ENCODE measurements around the gene CTTNBP2.

CTTNBP2 gene

GRCh38 chr7:117818232-117818631 is 55.0 kb downstream of the CTTNBP2 start:
- DNase-seq (ENCODE audit: low spot score) = no peak

- no peak for DNase-seq (ENCODE audit: low spot score)
These were observed 56.5 kb downstream of the CTTNBP2 start for GRCh38 chr7:117816727-117817126.

GRCh38 chr7:117811696-117812095 is 61.5 kb downstream of the CTTNBP2 start:
- no peak for DNase-seq (ENCODE audit: low spot score)

DNA sequence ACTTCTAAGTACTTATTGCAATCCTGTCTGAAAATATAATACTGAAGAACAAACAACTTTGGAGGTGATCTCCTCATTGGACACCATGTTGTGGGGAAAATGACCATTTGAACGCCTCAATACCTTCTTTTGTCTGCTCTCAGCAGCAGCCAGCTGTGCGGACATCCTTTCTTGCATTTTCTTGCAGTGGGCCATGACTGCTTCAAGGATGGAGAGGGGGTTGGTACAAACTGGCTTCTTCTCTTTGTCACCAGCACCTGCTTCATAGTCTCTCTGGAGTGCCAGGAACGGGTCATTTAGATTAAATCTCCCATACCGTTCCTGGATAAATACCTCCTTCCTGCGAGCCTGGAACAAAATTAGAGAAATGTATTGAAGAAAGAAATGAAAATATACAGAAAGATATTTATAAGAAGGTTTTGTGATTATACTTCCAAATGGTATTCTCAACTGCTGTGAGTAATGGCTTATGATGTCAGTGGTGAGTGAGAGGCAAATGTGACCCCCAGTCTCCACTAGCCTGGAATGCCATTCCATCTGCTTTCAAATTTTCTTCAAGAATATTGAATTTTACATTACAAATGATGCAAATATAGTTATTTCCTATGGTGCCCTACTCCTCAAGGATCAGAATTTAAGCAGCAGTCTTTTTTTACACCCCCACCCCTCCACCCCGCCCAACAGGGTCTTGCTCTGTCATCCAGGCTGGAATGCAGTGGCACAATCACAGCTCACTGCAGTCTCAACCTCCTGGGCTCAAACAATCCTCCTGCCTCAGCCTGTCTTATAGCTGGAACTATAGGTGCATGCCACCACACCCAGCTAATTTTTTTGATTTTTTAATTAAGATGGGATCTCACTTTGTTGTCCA is 62.4 kb downstream of the CTTNBP2 start:
- DNase-seq (ENCODE audit: low spot score) = no peak

GRCh38 chr7:117809958-117810357 is 63.3 kb downstream of the CTTNBP2 start:
- DNase-seq (ENCODE audit: low spot score) = no peak

GRCh38 chr7:117808910-117809705 is 64.1 kb downstream of the CTTNBP2 start:
- no peak for DNase-seq (ENCODE audit: low spot score)

DNA sequence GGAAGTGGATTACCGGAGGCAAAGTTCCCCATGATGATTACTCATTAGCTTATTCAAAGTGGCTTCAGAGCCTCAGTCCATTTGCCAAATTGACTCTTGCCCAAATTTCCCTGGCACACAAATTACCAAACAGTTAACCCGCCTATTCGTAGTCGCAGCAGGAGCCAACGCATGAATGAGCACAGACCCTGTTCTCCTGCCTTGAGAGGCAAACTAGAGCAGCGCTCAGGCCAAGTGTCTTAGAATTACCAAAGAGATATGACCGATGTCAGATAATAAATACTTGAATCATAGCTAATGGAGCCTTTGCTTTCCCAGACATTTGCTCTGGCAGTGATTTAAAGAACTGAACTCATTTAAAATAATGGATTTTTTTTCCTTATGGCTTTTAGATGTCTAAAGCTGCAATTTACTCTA is 64.9 kb downstream of the CTTNBP2 start:
- no peak for DNase-seq (ENCODE audit: low spot score)

GRCh38 chr7:117807676-117808075 is 65.6 kb downstream of the CTTNBP2 start:
- no peak for DNase-seq (ENCODE audit: low spot score)

- DNase-seq (ENCODE audit: low spot score) = no peak
These were observed 67.2 kb downstream of the CTTNBP2 start for GRCh38 chr7:117806011-117806410.

DNA sequence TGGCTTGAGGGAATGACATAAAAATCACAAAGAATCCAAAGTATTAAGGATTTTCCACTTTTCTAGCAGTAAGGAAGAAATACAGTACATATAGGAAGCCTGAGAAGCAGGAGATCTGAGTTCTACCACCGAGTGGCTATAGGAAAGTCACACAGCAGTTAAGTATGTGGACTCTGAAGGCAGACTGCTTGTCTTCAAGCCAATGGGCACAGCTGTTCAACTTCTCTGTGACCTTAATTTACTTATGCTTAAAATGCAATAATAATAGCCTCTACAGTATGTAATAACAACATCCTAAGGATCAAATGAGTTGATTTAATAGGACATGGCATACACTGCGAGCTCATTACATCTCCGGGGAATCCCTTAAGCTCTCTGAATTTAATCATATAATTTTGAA is 68.0 kb downstream of the CTTNBP2 start:
- no peak for DNase-seq (ENCODE audit: low spot score)

- no peak for DNase-seq (ENCODE audit: low spot score)
These were observed 69.8 kb downstream of the CTTNBP2 start for GRCh38 chr7:117803476-117803875.

- no peak for DNase-seq (ENCODE audit: low spot score)
These were observed 70.6 kb downstream of the CTTNBP2 start for GRCh38 chr7:117802660-117803059.

DNA sequence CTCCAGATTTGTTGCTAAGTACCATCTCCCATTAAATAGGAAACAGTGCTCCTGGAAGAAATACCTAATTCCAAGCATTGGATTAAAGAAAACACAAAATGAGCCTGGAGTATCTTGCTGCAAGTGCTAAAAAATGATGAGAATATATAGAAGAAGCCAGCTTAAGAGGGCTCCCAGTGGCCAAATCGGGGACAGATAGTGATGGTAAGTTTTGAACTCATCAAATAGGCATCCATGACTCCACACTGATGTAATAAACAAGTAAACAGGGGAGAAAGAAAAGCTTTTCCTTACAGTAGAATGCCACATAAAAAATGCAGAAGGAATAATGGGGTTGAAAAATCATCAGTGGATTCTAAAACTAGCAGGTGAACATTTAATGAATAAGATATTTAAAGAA is 72.4 kb downstream of the CTTNBP2 start:
- DNase-seq (ENCODE audit: low spot score) = no peak

GRCh38 chr7:117800406-117800805 is 72.8 kb downstream of the CTTNBP2 start:
- DNase-seq (ENCODE audit: low spot score) = no peak

DNA sequence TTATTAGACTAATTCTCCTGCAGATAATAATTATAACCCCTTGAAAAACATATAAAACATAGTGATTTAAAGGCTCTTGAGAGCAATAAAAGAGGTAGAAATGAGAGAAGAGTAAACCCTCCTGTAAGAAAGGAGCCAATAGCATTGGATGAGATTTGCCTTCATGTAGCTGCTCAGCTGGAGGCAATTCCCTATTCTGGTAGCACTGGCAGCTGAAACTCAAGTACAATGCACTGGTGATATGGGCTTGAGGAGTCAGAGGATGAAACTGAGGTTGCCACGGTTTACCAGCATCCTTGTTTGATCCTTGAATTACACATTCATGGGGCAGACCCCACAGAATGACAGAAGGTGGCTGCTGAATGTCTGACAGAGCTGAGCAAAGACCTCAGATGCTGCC is 76.4 kb downstream of the CTTNBP2 start:
- DNase-seq (ENCODE audit: low spot score) = no peak

DNA sequence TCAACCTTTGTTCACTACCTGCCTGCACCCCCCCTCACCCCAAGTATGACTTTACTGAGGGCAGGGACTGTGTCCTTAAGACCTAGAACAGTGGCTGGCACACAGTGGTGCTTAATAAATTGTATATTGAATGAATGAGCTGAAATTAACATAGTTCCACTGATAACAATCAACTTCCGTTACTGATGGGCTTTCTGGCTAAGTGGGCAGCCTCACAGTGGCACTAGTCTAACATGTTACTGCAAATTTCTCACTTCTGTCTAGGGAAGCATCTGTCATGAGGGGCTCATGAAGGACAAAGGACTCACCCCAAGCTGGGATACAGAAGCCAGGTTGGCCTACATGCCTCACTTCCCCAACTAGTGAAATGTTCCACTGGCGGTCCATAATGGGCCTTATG is 79.3 kb downstream of the CTTNBP2 start:
- no peak for DNase-seq (ENCODE audit: low spot score)

GRCh38 chr7:117793521-117793920 is 79.7 kb downstream of the CTTNBP2 start:
- DNase-seq (ENCODE audit: low spot score) = no peak

DNA sequence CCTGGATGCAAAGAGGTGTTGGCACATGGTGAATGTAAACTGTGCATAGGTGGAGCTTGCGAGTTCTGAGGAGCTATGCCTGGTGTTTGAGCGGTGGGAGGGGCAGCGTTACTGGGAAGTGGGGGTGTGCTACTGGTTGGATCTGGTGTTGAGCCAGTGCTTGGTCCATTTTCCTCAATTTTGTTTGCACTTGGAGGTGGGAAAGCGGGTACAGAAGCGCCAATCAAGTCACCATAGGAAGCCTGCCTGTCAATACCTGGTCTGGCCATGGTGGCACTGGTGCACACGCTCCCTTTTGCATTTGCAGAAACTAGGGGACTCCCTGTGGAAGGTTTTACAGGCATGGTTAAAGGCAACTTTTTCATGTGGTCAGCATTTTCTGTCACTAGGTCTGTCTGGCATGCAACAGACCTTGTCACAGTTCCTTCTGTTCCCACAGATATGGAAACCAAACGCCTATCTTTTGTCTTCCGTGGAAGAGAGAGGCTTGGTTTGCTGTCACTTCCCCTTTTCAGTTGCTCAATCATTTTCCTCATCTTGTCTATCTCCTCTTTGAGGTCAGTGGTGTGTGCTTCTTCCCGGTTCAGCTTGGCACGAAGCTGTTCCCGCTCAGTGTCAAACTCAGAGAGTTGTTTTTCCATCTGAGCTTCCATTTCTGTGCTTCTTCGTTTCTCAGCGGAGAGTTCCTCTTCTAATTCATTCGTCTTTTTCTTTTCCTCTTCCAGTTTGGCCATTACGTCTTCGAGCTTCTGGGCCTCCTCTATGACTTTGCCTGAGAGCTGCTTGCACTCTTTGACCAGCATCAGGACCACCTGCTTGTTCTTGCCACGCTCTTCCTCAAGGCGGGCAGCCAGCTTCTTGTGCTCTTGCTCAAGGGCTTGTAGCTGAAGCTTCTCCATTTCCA is 81.1 kb downstream of the CTTNBP2 start:
- no peak for DNase-seq (ENCODE audit: low spot score)

- DNase-seq (ENCODE audit: low spot score) = no peak
These were observed 82.5 kb downstream of the CTTNBP2 start for GRCh38 chr7:117790731-117791130.

DNA sequence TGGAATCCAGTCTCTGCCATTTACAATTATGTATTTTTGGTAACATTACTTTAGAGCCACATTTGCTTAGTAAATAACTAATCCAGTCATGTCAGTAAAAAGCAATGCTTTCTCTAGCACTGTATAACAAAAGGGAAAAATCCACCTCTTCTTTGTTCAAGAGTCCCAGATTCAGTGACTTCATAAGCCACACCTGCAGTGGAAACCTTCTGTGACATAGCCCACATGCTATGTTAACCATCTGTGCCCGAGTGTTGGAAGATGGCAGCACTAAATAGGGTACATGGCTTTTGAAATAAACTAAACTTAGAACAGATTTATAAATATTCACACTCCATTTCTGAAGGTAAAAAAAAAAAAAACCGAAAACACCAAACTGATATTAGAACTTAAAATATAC is 83.0 kb downstream of the CTTNBP2 start:
- DNase-seq (ENCODE audit: low spot score) = no peak

GRCh38 chr7:117785431-117785830 is 87.8 kb downstream of the CTTNBP2 start:
- DNase-seq (ENCODE audit: low spot score) = no peak

DNA sequence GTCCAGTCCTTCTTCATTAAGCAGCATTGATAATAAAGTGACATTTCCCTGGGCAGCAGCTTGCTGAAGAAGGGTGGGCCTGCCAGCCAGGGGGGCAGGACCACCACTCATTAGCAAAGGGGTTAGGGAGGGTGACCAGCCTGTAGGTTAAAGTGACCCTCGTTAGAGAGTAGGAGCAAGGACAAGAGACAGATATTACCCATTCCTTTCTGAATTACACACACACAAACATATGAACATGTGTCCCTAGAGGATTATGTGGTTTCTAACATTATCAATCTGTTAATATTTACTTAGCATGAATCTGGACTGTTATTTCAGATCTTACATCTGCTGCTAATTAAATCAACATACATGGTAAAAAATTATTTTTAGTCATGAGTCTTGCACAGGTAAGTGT is 88.9 kb downstream of the CTTNBP2 start:
- DNase-seq (ENCODE audit: low spot score) = no peak

Data from NAMALWA (cell line).